GM18511 (cell line): ENCODE measurements around the gene HOXD13.

ENCODE experiments used
- ATAC-seq: cut with Tn5 transposase; IDR thresholded peaks from one replicate; pipeline ENCODE4 v1.9.1; 2021; ENCODE audit warnings: mild to moderate bottlenecking, moderate library complexity; ENCODE audit not compliant: unreplicated experiment

The HOXD13 gene

DNA sequence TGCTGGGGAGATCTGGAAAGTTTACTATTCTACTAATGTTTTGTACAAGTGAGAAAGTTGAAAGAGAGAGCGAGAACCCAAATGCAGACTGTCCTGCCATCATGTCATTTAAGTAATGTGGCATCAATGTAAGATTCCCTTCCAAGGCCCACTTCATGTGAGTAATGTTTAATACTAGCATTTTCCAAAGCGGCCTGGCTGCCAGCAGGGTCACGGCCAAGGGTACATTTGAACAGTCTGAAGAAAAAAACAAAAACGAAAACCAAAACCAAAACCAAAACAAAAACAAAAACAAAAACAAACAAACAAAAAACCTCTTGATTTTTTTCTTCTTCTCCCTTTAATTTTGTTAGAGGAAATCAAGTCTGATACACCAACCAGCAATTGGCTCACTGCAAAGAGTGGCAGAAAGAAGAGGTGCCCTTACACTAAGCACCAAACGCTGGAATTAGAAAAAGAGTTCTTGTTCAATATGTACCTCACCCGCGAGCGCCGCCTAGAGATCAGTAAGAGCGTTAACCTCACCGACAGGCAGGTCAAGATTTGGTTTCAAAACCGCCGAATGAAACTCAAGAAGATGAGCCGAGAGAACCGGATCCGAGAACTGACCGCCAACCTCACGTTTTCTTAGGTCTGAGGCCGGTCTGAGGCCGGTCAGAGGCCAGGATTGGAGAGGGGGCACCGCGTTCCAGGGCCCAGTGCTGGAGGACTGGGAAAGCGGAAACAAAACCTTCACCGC lies 26.2 kb downstream of the HOXD13 start:
- no peak for ATAC-seq

- ATAC-seq = no peak
Observed at GRCh38 chr2:176120364-176121189, 28.1 kb downstream of the HOXD13 start.

DNA sequence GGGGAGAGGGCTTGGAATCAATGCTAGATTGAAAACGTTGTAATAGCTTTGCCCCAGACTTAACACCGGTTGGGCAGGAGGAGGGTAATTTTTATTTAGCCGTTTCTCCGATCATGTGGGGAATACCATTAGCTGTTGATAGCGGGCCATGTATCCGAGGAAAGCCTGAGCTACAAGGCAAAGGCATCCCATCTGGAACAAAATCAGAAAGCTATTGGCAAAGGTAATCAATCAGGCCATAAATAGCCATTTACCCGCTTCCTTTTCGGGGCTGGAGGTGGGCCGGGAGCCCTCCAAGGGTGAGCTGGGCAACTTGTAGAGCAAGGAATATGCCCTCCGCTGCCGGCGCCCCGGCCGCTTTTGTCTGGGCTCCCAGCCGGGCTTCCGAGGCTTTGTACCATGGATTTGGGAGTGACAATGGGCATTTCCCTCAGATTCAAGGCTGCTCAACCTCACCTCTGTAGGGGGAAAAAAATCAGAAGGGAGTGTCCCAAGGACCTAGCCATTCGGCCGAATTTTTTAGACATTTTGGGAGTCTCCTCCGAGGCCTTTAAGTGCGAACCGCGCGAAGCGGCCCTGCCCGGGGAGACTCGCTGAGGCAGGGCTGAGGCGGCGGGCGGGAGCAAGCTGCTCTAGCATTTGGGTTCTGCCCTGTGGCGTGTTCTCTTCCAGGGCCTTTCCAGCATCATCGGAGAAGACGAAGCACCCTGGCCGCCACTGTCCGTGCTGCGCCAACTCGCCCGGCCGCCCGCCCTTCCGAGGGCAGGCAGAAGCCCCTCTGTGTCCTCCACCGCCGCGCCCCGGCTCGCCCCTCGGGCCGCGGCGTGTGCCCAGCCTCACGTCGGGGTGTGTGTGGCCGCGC lies 28.9 kb downstream of the HOXD13 start:
- no peak for ATAC-seq

DNA sequence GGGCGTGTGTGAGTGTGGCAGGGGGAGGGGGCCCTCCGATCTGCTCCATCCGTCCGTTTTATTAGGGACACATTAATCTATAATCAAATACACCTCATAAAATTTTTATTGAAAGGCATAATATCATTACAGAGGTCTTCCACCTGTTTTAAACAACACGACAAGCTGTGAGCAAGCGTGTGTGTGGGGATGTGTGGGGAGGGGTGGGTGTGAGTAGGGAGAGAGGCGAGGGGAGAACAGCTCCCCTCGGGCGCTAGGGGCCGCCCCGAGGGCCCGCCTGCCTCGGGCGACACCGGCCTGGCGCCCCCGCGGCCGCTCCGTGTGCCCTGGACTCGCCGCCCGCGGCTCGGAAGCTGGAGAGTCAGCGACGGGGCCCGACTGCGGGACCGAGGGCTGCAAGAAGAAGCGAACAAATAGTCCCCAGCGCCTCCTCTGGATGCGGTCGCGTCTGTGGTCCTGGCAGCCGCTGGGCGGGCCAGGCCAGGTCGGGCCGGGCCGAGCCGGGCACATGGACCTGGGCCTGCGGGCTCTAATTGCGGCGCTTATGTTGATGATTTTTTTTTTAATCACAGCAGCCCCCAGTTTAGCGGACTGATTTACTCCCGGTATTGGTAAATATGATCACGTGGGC lies 29.6 kb downstream of the HOXD13 start:
- no peak for ATAC-seq

GRCh38 chr2:176122683-176123410 lies 30.3 kb downstream of the HOXD13 start, which contains the start of gene HOXD9:
TSS of gene HOXD9 (plus strand) at chr2:176122719. CDS start at chr2:176122769, 50 bp downstream.
- ATAC-seq = no peak

- no peak for ATAC-seq
Observed at GRCh38 chr2:176123411-176124109, 31.0 kb downstream of the HOXD13 start.

DNA sequence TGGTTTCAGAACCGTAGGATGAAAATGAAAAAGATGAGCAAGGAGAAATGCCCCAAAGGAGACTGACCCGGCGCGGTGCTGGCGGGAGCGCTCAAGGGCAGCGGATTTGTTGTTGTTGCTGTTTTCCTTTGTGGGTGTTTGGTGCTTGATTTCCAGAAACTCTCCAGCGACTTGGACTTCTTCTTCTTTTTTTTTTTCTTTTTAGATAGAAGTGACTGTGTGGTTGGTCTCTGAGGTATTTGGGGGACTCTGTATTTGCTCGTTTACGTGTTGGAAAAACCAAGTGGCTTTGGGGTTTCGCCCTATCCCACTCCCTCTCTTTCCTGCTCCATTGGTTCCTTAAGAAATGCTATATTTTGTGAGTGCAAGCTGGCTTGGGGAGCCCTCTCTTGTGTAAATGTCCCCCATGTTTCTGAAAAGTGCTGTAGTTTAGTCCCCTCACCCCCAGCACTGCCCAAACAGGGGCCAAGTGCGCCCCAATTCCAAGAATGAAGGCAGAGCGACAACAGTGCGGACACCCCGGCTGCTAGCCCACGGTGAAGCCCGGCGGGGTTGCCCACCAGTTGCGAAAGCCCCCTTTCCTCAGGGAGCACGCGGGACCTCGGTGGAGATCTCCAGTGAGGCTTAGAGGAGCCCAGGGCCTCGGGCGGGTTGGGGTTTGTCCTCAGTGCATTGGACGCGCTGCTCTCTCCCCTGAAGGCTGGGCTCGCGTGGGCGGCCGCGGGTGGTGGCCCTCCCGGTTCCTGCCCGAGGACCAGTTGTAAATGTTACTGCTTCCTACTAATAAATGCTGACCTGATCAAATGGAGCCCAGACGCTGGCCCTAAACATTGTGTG lies 31.8 kb downstream of the HOXD13 start:
- ATAC-seq = no peak

- ATAC-seq = no peak
Observed at GRCh38 chr2:176124947-176125771, 32.6 kb downstream of the HOXD13 start.

DNA sequence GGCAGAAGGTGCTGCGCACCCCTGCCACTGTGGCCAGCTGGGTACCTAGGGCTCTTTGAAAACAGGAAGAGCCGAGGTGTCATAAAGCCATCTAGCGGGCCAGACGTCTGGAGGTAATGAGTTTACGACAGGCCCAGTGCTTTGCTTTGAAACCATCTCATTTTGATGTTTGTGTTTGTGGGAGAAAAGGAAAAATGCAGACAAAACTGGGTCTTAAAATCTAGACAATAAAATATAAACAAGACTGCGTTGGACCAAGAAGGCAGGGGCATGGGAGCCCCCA lies 33.2 kb downstream of the HOXD13 start:
- ATAC-seq = no peak

DNA sequence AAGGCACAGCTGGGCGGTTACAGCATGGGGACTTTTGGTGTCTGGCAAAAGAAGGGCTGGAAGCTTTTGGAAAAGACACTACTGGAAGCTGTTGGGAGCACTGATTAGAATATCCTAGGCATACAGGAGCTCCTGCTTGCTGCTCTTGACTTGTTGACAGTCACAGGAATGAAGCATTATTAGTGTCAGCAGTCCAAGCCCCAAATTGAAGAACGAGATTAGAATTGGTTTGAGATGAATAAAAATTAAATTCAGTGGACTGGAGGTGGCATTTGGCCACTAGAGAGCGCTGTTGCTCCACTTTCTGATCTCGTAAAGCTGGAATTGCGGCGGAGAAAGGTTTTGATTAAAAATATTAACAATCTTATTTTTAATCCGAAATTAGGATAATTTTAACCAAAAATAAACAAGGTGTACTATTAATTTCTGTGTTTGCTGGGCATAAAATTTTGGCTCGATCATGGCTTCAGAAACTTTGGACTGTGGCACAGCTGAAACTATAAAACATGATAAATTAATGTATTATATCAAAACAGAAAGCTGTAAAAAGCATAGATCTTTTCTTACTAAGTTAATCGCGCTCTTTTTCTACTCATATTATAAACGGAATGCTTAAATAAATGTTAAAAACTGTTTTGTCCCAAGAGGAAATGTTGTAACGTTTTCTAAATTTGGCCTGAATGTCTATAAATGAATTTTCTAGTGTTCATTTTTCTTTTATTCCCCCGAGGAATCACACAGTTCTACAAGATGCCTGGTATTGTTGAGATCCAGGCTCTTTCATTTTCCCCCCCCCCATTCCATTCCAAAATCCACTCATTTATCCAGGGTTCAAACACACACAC lies 34.6 kb downstream of the HOXD13 start:
- ATAC-seq = no peak

DNA sequence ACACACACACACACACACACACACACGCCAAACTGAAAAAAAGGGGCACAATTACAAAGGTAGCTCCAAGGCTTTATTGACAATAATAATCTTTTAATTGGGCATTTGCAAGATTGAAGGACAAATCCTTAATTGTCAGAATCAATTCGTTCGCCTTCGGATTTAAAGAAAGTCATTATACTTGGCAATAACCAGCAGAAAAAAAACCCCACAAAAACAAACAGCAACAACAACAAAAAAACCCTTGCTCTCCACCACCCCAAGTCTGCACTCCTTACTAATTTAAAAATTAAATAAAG lies 35.2 kb downstream of the HOXD13 start:
- no peak for ATAC-seq

- no peak for ATAC-seq
Observed at GRCh38 chr2:176128172-176128981, 35.9 kb downstream of the HOXD13 start.

DNA sequence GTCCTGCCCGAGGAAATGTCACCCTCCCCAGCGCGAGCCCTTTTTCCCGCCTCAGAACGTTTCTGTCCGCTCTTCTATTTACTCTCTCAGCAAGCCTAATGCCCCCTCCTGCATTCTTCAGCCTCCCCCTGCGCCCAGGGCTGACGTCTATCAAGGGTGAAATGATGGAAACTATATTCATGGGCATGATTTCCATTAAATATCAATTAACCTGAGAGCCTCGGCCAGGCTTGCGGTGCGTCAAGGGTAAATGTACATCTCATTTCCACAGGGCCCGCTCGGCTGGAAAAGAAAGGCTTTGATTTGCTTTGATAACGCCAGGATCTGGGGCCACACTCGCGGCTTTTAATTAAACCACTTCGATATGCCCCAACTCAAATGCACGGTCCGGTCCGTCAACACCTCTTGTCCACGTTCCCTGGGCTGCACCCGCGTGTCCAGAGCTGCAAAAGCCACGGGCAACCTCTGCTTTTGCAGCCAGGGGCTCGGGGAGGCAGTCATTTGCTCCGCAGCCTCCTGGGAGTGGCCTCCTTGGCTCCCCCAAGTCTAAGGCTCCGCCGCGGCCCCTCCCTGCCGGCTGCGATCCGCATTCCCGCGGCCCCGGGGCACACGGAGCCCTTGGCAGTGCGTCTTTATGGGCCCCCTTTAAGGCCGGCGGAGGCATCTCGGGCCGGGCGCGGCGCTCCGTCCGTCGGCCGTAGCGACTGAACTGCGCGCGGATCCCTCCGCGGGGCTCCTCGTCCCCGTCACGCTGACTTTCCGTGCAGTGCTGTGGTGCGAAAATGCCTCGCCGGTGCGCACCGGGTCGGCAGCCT lies 36.7 kb downstream of the HOXD13 start, which contains the start of gene HOXD8:
Gene HOXD8, plus strand, starts transcription at position 724 of the 815 bp plus-strand sequence. CDS start 662 bp downstream, outside the sequence.
- no peak for ATAC-seq

DNA sequence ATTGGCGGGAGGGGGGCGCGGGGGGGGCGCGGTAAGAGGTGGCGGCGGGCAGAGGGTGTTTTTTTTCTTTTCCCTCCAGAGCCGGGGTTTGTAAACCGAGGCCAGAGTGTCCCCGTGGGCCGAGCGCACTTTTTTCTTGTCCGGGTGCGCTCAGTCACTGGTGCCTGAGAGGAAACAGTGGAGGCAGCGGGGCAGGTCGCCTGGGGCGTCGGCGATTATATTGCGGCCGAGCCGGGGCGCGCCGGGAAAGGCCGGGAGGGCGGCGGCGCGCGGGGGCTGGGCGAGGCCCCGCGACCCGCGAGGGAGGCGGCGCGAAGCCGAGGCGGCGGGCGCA lies 37.3 kb downstream of the HOXD13 start:
- no peak for ATAC-seq

- no peak for ATAC-seq
Observed at GRCh38 chr2:176130147-176130956, 37.8 kb downstream of the HOXD13 start.
